Natural killer cell (primary cell): Measurements from ENCODE around the gene TARBP2. TPM values are rescaled to one million over a fixed set of nuclear protein-coding genes. Genes with fewer than 3 reads are reported as not detected.

Experiments
- ATAC-seq, 3 donors: fragments of 150-1000 bp in 2 of 3; fragments of 200-7000 bp in 1 of 3; cut with Tn5 transposase; 1 replicate in 1 of 3; 2 replicates in 2 of 3; pipeline ENCODE4 v1.10.0; 2021; ENCODE audit warnings: mild to moderate bottlenecking in 2 of 3, moderate library complexity in 2 of 3
- DNase-seq, 2 donors: peaks; one replicate each; pipeline versions ENCODE4 v3.0.0 to v3.0.0-alpha.2; 2013 to 2021; ENCODE audit warnings: mixed read lengths in 1 of 2
- H3K27ac ChIP-seq: one replicate; pipeline ENCODE4 v1.5.1; 2013; ENCODE audit warnings: mild to moderate bottlenecking, low read length
- H3K27me3 ChIP-seq: one replicate; pipeline ENCODE4 v1.6.1; 2013; ENCODE audit warnings: low read length; ENCODE audit not compliant: control insufficient read depth, insufficient read depth
- H3K36me3 ChIP-seq: one replicate; pipeline ENCODE4 v1.6.1; 2013; ENCODE audit warnings: low read length; ENCODE audit not compliant: control insufficient read depth, insufficient read depth
- H3K4me1 ChIP-seq: one replicate; pipeline ENCODE4 v1.6.1; 2013; ENCODE audit warnings: low read length; ENCODE audit not compliant: control insufficient read depth, insufficient read depth
- H3K4me3 ChIP-seq: one replicate; pipeline ENCODE4 v1.5.1; 2013; ENCODE audit warnings: low read length
- H3K9me3 ChIP-seq: one replicate; pipeline ENCODE4 v1.6.1; 2013; ENCODE audit warnings: low read length; ENCODE audit not compliant: control insufficient read depth, insufficient read depth
- H3K27ac Mint-ChIP-seq, 2 donors: one replicate each; pipeline ENCODE4 v1.8.0; 2022; ENCODE audit warnings: mild to moderate bottlenecking in 2 of 2, mixed read lengths in 2 of 2, moderate library complexity in 1 of 2
- H3K27me3 Mint-ChIP-seq, 2 donors: one replicate each; pipeline ENCODE4 v1.8.0; 2022; ENCODE audit warnings: low read depth in 2 of 2, mixed read lengths in 2 of 2
- H3K36me3 Mint-ChIP-seq: one replicate; pipeline ENCODE4 v1.8.0; 2022; ENCODE audit warnings: mixed read lengths
- H3K4me1 Mint-ChIP-seq, 2 donors: one replicate each; pipeline ENCODE4 v1.8.0; 2022; ENCODE audit warnings: mixed read lengths in 2 of 2
- H3K4me3 Mint-ChIP-seq: one replicate; pipeline ENCODE4 v1.8.0; 2022; ENCODE audit warnings: mild to moderate bottlenecking, moderate library complexity, mixed read lengths
- H3K9me3 Mint-ChIP-seq, 2 donors: one replicate each; pipeline ENCODE4 v1.8.0; 2022; ENCODE audit warnings: mixed read lengths in 2 of 2
- WGBS: methylation state at CpG from one replicate; pipeline ENCODE4 v1.1.7; 2013; ENCODE audit warnings: missing lambda C conversion rate; ENCODE audit not compliant: insufficient coverage; 5-methylcytosine and 5-hydroxymethylcytosine counted together
- intact Hi-C: fragments of 100-400 bp; cut with micrococcal nuclease; formaldehyde crosslinking; loops from one replicate; pipeline ENCODE4 v1.14.2; 2022
- total RNA-seq, 4 donors: library from RNA; stranded (reverse); fragments of 120-200 nt in 1 of 4; gene quantifications; one replicate each; pipeline versions ENCODE4 v1.2.3 to v1.2.4, GENCODE V29; 2013 to 2022
- TF ChIP-seq, protein P1 (sequence below): fragments of 200-600 bp; IDR thresholded peaks from one replicate; pipeline ENCODE4 v1.8.0; 2022; ENCODE audit warnings: antibody characterized with exemption

Gene TARBP2
- total RNA-seq, 3 donors from 2014 or later (not counting 1 experiment from before 2014, with no cell fraction given), result 23.8 to 35.1 (median 33.7) TPM

GRCh38 chr12:53463802-53464560 lies 37.1 kb upstream of the TARBP2 start:
- Histone ChIP-seq H3K4me3 (no peak overlapping the region), H3K9me3 (no peaks in the 10 kb centered on the region), H3K27ac (no peak overlapping the region), H3K4me1 (no peaks in the 10 kb centered on the region), H3K27me3 (no peaks in the 10 kb centered on the region), H3K36me3 (peaks cover 97% of the 10 kb centered on the region)
- Mint-ChIP-seq H3K9me3 (no peaks in the 10 kb centered on the region), H3K4me3 (no peak overlapping the region), H3K27me3 (no peaks in the 10 kb centered on the region), H3K36me3 (peaks cover 48% of the 10 kb centered on the region), H3K4me1 (peaks cover 37 to 41% of the 10 kb centered on the region in 2 donors), H3K27ac (peak overlapping the region; percentile 20 to 31)
- TF ChIP-seq, protein P1, sequence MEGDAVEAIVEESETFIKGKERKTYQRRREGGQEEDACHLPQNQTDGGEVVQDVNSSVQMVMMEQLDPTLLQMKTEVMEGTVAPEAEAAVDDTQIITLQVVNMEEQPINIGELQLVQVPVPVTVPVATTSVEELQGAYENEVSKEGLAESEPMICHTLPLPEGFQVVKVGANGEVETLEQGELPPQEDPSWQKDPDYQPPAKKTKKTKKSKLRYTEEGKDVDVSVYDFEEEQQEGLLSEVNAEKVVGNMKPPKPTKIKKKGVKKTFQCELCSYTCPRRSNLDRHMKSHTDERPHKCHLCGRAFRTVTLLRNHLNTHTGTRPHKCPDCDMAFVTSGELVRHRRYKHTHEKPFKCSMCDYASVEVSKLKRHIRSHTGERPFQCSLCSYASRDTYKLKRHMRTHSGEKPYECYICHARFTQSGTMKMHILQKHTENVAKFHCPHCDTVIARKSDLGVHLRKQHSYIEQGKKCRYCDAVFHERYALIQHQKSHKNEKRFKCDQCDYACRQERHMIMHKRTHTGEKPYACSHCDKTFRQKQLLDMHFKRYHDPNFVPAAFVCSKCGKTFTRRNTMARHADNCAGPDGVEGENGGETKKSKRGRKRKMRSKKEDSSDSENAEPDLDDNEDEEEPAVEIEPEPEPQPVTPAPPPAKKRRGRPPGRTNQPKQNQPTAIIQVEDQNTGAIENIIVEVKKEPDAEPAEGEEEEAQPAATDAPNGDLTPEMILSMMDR, result no peak
- intact Hi-C loops, result no loop called here
- 87% methylated on average over 5 of the region's 5 CpGs for WGBS
- DNase-seq, result no peak
- ATAC-seq, result no peak

- no peaks in the 10 kb centered on the region for H3K9me3 ChIP-seq
- TF ChIP-seq, protein P1, result no peak
- H3K9me3 Mint-ChIP-seq, result no peaks in the 10 kb centered on the region
- no peaks in the 10 kb centered on the region for H3K27me3 Mint-ChIP-seq
- H3K27ac Mint-ChIP-seq, result peak overlapping the region; percentile 31 to 64
- no peak overlapping the region for H3K4me3 Mint-ChIP-seq
- H3K27ac ChIP-seq, result no peak overlapping the region
- peaks cover 97% of the 10 kb centered on the region for H3K36me3 ChIP-seq
- peaks cover 48% of the 10 kb centered on the region for H3K36me3 Mint-ChIP-seq
- no peaks in the 10 kb centered on the region for H3K27me3 ChIP-seq
- ATAC-seq, result peak in 1 of 3 donors; percentile 13
- H3K4me1 Mint-ChIP-seq, result peaks cover 37 to 41% of the 10 kb centered on the region in 2 donors
- WGBS, result 97% methylated on average over 10 of the region's 11 CpGs
- no peak overlapping the region for H3K4me3 ChIP-seq
- H3K4me1 ChIP-seq, result no peaks in the 10 kb centered on the region
- DNase-seq, result no peak
- intact Hi-C loops, result no loop called here
Observed at GRCh38 chr12:53464685-53465418, 36.2 kb upstream of the TARBP2 start.

- no peak overlapping the region for H3K4me3 Mint-ChIP-seq
- WGBS, result 91% methylated on average over 2 of the region's 2 CpGs
- no peaks in the 10 kb centered on the region for H3K27me3 Mint-ChIP-seq
- H3K27ac ChIP-seq, result no peak overlapping the region
- peaks cover 41% of the 10 kb centered on the region for H3K36me3 Mint-ChIP-seq
- ATAC-seq (no peak), DNase-seq (no peak)
- no peak overlapping the region for H3K4me3 ChIP-seq
- no peaks in the 10 kb centered on the region for H3K9me3 ChIP-seq
- no peaks in the 10 kb centered on the region for H3K27me3 ChIP-seq
- H3K4me1 Mint-ChIP-seq, result peaks cover 31 to 35% of the 10 kb centered on the region in 2 donors
- TF ChIP-seq, protein P1, result no peak
- H3K9me3 Mint-ChIP-seq, result no peaks in the 10 kb centered on the region
- peaks cover 97% of the 10 kb centered on the region for H3K36me3 ChIP-seq
- intact Hi-C loops, result no loop called here
- H3K4me1 ChIP-seq, result no peaks in the 10 kb centered on the region
- peak overlapping the region; percentile 48 to 64 for H3K27ac Mint-ChIP-seq
Observed at GRCh38 chr12:53465679-53466078, 35.4 kb upstream of the TARBP2 start.
